A549 (cell line): ENCODE measurements around the gene MTRR.

Experiments used
- CBX8 ChIP-seq: fragments of 200-600 bp; sonication (generic); IDR thresholded peaks from 2 replicates; pipeline ENCODE4 v1.6.1; 2016
- EP300 ChIP-seq, 2 experiments: fragments of >200 bp; sonication (Bioruptor Twin); formaldehyde crosslinking; IDR thresholded peaks; 2 replicates in 1 of 2; 3 replicates in 1 of 2; pipeline ENCODE4 v1.6.1; 2016 to 2017
- HOXA7 ChIP-seq: fragments of 250-450 bp; sonication (Bioruptor Pico); IDR thresholded peaks from 2 replicates; pipeline ENCODE4 v1.5.0; 2020; ENCODE audit warnings: mild to moderate bottlenecking, moderate library complexity
- NR3C1 ChIP-seq: fragments of >200 bp; sonication (Bioruptor Twin); formaldehyde crosslinking; IDR thresholded peaks from 3 replicates; pipeline ENCODE4 v1.6.1; 2017
- POLR2A ChIP-seq: IDR thresholded peaks from 2 replicates; pipeline ENCODE4 v1.6.1; 2012; ENCODE audit warnings: mild to moderate bottlenecking, low read length
- RARB ChIP-seq: fragments of 250-450 bp; sonication (Bioruptor Pico); IDR thresholded peaks from 2 replicates; pipeline ENCODE4 v1.8.0; 2021; ENCODE audit warnings: mild to moderate bottlenecking, moderate library complexity
- ZSCAN20 ChIP-seq: fragments of 250-450 bp; sonication (Bioruptor Pico); IDR thresholded peaks from 2 replicates; pipeline ENCODE4 v1.8.0; 2022; ENCODE audit warnings: mild to moderate bottlenecking, moderate library complexity
- TF ChIP-seq, protein P1 (sequence below): fragments of >200 bp; sonication (Bioruptor Twin); formaldehyde crosslinking; IDR thresholded peaks from 3 replicates; pipeline ENCODE4 v1.5.1; 2016
- TF ChIP-seq, protein P2 (sequence below): fragments of 200-600 bp; sonication (generic); IDR thresholded peaks from 2 replicates; pipeline ENCODE4 v1.6.1; 2016; ENCODE audit warnings: antibody characterized with exemption, mild to moderate bottlenecking, moderate library complexity

DNA sequence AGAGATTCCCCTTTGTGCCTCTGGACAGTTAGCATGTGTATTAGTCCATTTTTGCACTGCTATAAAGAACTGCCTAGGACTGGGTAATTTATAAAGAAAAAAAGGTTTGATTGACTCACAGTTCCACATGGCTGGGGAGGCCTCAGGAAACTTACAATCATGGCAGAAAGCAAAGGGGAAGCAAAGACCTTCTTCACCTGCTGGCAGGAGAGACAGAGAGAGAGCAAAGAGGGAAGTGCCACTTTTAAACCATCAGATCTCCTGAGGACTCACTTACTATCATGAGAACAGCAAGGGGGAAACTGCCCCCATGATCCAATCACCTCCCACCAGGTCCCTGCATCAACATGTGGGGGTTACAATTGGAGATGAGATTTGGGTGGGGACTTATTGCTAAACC, 24.0 kb upstream of the MTRR start:
- TF ChIP-seq CBX8, result no peak
- no peak for TF ChIP-seq RARB
- TF ChIP-seq, protein P1, sequence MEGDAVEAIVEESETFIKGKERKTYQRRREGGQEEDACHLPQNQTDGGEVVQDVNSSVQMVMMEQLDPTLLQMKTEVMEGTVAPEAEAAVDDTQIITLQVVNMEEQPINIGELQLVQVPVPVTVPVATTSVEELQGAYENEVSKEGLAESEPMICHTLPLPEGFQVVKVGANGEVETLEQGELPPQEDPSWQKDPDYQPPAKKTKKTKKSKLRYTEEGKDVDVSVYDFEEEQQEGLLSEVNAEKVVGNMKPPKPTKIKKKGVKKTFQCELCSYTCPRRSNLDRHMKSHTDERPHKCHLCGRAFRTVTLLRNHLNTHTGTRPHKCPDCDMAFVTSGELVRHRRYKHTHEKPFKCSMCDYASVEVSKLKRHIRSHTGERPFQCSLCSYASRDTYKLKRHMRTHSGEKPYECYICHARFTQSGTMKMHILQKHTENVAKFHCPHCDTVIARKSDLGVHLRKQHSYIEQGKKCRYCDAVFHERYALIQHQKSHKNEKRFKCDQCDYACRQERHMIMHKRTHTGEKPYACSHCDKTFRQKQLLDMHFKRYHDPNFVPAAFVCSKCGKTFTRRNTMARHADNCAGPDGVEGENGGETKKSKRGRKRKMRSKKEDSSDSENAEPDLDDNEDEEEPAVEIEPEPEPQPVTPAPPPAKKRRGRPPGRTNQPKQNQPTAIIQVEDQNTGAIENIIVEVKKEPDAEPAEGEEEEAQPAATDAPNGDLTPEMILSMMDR, result no peak
- no peak for TF ChIP-seq HOXA7
- TF ChIP-seq NR3C1, result no peak
- TF ChIP-seq, protein P2, sequence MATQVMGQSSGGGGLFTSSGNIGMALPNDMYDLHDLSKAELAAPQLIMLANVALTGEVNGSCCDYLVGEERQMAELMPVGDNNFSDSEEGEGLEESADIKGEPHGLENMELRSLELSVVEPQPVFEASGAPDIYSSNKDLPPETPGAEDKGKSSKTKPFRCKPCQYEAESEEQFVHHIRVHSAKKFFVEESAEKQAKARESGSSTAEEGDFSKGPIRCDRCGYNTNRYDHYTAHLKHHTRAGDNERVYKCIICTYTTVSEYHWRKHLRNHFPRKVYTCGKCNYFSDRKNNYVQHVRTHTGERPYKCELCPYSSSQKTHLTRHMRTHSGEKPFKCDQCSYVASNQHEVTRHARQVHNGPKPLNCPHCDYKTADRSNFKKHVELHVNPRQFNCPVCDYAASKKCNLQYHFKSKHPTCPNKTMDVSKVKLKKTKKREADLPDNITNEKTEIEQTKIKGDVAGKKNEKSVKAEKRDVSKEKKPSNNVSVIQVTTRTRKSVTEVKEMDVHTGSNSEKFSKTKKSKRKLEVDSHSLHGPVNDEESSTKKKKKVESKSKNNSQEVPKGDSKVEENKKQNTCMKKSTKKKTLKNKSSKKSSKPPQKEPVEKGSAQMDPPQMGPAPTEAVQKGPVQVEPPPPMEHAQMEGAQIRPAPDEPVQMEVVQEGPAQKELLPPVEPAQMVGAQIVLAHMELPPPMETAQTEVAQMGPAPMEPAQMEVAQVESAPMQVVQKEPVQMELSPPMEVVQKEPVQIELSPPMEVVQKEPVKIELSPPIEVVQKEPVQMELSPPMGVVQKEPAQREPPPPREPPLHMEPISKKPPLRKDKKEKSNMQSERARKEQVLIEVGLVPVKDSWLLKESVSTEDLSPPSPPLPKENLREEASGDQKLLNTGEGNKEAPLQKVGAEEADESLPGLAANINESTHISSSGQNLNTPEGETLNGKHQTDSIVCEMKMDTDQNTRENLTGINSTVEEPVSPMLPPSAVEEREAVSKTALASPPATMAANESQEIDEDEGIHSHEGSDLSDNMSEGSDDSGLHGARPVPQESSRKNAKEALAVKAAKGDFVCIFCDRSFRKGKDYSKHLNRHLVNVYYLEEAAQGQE, result no peak
- TF ChIP-seq EP300 (IDR thresholded peaks at IDR 0.05), result no peak
- TF ChIP-seq ZSCAN20 (CRISPR knock-in tag), result no peak
- no peak for TF ChIP-seq POLR2A
